Adrenal gland (tissue), 12 donors: ENCODE measurements around the gene ARHGAP26. TPM values are rescaled to one million over a fixed set of nuclear protein-coding genes. Genes with fewer than 3 reads are reported as not detected.

Experiments used
- DNase-seq, 7 donors: peaks; one replicate each; pipeline ENCODE4 v3.0.0-alpha.2; 2019 to 2020
- H3K27ac ChIP-seq, 5 donors: fragments of 200-600 bp; sonication (generic) in 4 of 5; 1 replicate in 3 of 5; 2 replicates in 2 of 5; pipeline versions ENCODE4 v1.5.1 to v1.8.0; 2016 to 2020; ENCODE audit warnings: mild to moderate bottlenecking in 1 of 5
- H3K27me3 ChIP-seq: fragments of 200-600 bp; 2 replicates; pipeline ENCODE4 v1.8.0; 2021
- H3K36me3 ChIP-seq, 2 donors: fragments of 200-600 bp; replicated peaks in 1 of 2; 1 replicate in 1 of 2; 2 replicates in 1 of 2; pipeline versions ENCODE4 v1.5.1 to v1.8.0; 2018 to 2022
- H3K4me1 ChIP-seq, 2 donors: fragments of 200-600 bp; replicated peaks in 1 of 2; 1 replicate in 1 of 2; 2 replicates in 1 of 2; pipeline versions ENCODE4 v1.5.1 to v1.8.0; 2018 to 2021
- H3K4me3 ChIP-seq, 4 donors: fragments of 200-600 bp; sonication (generic) in 3 of 4; one replicate each; pipeline ENCODE4 v1.5.1; 2016 to 2018
- H3K9me3 ChIP-seq, 3 donors: fragments of 200-600 bp; sonication (generic) in 1 of 3; replicated peaks in 1 of 3; 1 replicate in 2 of 3; 2 replicates in 1 of 3; pipeline versions ENCODE4 v1.5.1 to v1.8.0; 2016 to 2021
- CTCF ChIP-seq, 6 experiments: fragments of 450-650 bp in 4 of 6; fragments of 200-600 bp in 2 of 6; sonication (generic) in 1 of 6; IDR thresholded peaks; 1 replicate in 5 of 6; 2 replicates in 1 of 6; pipeline versions ENCODE4 v1.5.1 to v1.8.0; 2016 to 2021; ENCODE audit warnings: antibody characterized with exemption in 6 of 6, mild to moderate bottlenecking in 2 of 6, moderate library complexity in 1 of 6
- POLR2A ChIP-seq, 2 donors: fragments of 450-650 bp; IDR thresholded peaks; one replicate each; pipeline ENCODE4 v1.6.1; 2017; ENCODE audit warnings: antibody characterized with exemption in 2 of 2, mild to moderate bottlenecking in 2 of 2, moderate library complexity in 1 of 2
- WGBS, 4 donors: extraction: QIAGEN DNeasy Blood & Tissue Kit in 2 of 4; methylation state at CpG; one replicate each; pipeline versions ENCODE4 v1.1.5 to v1.1.7; 2013 to 2017; 5-methylcytosine and 5-hydroxymethylcytosine counted together
- intact Hi-C, 2 donors: fragments of 100-400 bp; cut with DNase I; formaldehyde crosslinking; loops; one replicate each; pipeline versions ENCODE4 v1.14.1 to v1.15.0; 2022 to 2023
- polyA plus RNA-seq, 3 donors: library from polyadenylated mRNA; stranded (reverse); fragments of 200-250 nt in 2 of 3; fragments of 350-450 nt in 1 of 3; fragmentation: Illumina TruSeq in 1 of 3; extraction: RNeasy Lipid Tissue Mini Kit (QIAGEN cat#74804) in 1 of 3; gene quantifications; one replicate each; pipeline ENCODE4 v1.2.3, GENCODE V29; 2013 to 2014
- total RNA-seq, 9 donors: library from RNA; depleted of rRNA in 4 of 9; stranded (reverse); fragments of >200 nt in 4 of 9; fragments of 120-200 nt in 1 of 9; fragmentation: NEBNext Ultra II Directional in 1 of 9; extraction: Animal tissue kit (Norgen Biotek cat#: 25700) in 1 of 9; gene quantifications; one replicate each; pipeline versions ENCODE4 v1.1.0 to v1.2.4, GENCODE V29; 2013 to 2023
- donor health status: healthy with polysubstance abuse.
- donor health status: Bipolar disorder and iron deficiency.
- donor health status: DM: yes; HTN: yes; CAD: no.
- donor health status: DM: no; HTN: no; CAD: no.
- donor health status: DM: no; HTN: no; CAD: no.
- donor health status: DM: yes; HTN: yes; CAD: no.

ARHGAP26 gene
- total and polyA plus RNA-seq, 12 donors: 3.0 to 21.7 (median 10.8) TPM

GRCh38 chr5:143204474-143205246, 434.5 kb downstream of the ARHGAP26 start:
- H3K4me1 ChIP-seq: no peaks in the 10 kb centered on the region
- 85 to 88% (median 86%) methylated on average over 7 of the region's 7 CpGs for WGBS, 4 donors
- TF ChIP-seq CTCF (IDR thresholded peaks at IDR 0.05) (no peak), POLR2A (IDR thresholded peaks at IDR 0.05) (no peak)
- intact Hi-C loops: no loop called here
- no peaks in the 10 kb centered on the region for H3K27me3 ChIP-seq
- DNase-seq: no peak
- no peaks in the 10 kb centered on the region for H3K9me3 ChIP-seq
- no peak overlapping the region for H3K4me3 ChIP-seq
- H3K27ac ChIP-seq: no peak overlapping the region
- H3K36me3 ChIP-seq: no peaks in the 10 kb centered on the region

GRCh38 chr5:143205386-143205785, 435.2 kb downstream of the ARHGAP26 start:
- TF ChIP-seq POLR2A (IDR thresholded peaks at IDR 0.05): no peak
- TF ChIP-seq CTCF (IDR thresholded peaks at IDR 0.05): no peak
- DNase-seq: no peak
- no peaks in the 10 kb centered on the region for H3K9me3 ChIP-seq
- H3K4me1 ChIP-seq: no peaks in the 10 kb centered on the region
- WGBS, 4 donors: 80 to 100% (median 98%) methylated on average over 3 of the region's 3 CpGs
- no peaks in the 10 kb centered on the region for H3K27me3 ChIP-seq
- H3K27ac ChIP-seq: no peak overlapping the region
- intact Hi-C loops: no loop called here
- H3K4me3 ChIP-seq: no peak overlapping the region
- H3K36me3 ChIP-seq: no peaks in the 10 kb centered on the region

GRCh38 chr5:143205883-143206195, 435.7 kb downstream of the ARHGAP26 start:
- H3K4me1 ChIP-seq: no peaks in the 10 kb centered on the region
- no peaks in the 10 kb centered on the region for H3K9me3 ChIP-seq
- intact Hi-C loops: no loop called here
- H3K27me3 ChIP-seq: no peaks in the 10 kb centered on the region
- TF ChIP-seq CTCF (IDR thresholded peaks at IDR 0.05) (no peak), POLR2A (IDR thresholded peaks at IDR 0.05) (no peak)
- H3K4me3 ChIP-seq: no peak overlapping the region
- no peak overlapping the region for H3K27ac ChIP-seq
- no peak for DNase-seq
- 79 to 88% (median 85%) methylated on average over 3 of the region's 3 CpGs for WGBS, 4 donors
- no peaks in the 10 kb centered on the region for H3K36me3 ChIP-seq

- H3K4me3 ChIP-seq: no peak overlapping the region
- H3K27ac ChIP-seq: no peak overlapping the region
- WGBS, 4 donors: 86 to 94% (median 92%) methylated on average over 19 of the region's 19 CpGs
- H3K4me1 ChIP-seq: no peaks in the 10 kb centered on the region
- no peaks in the 10 kb centered on the region for H3K27me3 ChIP-seq
- no peak for DNase-seq
- H3K36me3 ChIP-seq: no peaks in the 10 kb centered on the region
- TF ChIP-seq POLR2A (IDR thresholded peaks at IDR 0.05) (no peak), CTCF (IDR thresholded peaks at IDR 0.05) (no peak)
- no peaks in the 10 kb centered on the region for H3K9me3 ChIP-seq
- intact Hi-C loops: no loop called here
Observed at GRCh38 chr5:143206196-143207053, 436.2 kb downstream of the ARHGAP26 start.
